ENCODE results near the gene SETBP1. TPM values are rescaled to one million over a fixed set of nuclear protein-coding genes. Genes with fewer than 3 reads are reported as not detected.

SETBP1 gene
- polyA plus RNA-seq, 6 donors from 2014 or later = 6.0 to 20.2 (median 10.0) TPM

GRCh38 chr18:44917216-44918141 lies 236.8 kb downstream of the SETBP1 start:
- DNase-seq (no peak), ATAC-seq (ENCODE audit: low read depth in 2 of 2) (no peak)
- Mint-ChIP-seq H3K4me3 (no peak overlapping the region), H3K27me3 (no peaks in the 10 kb centered on the region), H3K27ac (peak overlapping the region in 1 of 6 donors; percentile 59), H3K36me3 (peaks cover 16 to 23% of the 10 kb centered on the region in 2 donors), H3K9me3 (no peaks in the 10 kb centered on the region), H3K4me1 (peaks cover 42 to 54% (median 47%) of the 10 kb centered on the region in 3 donors)

- H3K4me1 Mint-ChIP-seq = peaks cover 42 to 54% (median 47%) of the 10 kb centered on the region in 3 donors
- H3K9me3 Mint-ChIP-seq = no peaks in the 10 kb centered on the region
- DNase-seq = no peak
- H3K4me3 Mint-ChIP-seq = no peak overlapping the region
- H3K27ac Mint-ChIP-seq = peak overlapping the region in 2 of 6 donors; percentile 40 to 59
- peaks cover 16 to 23% of the 10 kb centered on the region in 2 donors for H3K36me3 Mint-ChIP-seq
- H3K27me3 Mint-ChIP-seq = no peaks in the 10 kb centered on the region
- ATAC-seq (ENCODE audit: low read depth in 2 of 2) = no peak
Measured at GRCh38 chr18:44918142-44918476, 237.4 kb downstream of the SETBP1 start.

GRCh38 chr18:44920441-44920840 lies 239.8 kb downstream of the SETBP1 start:
- Mint-ChIP-seq H3K9me3 (no peaks in the 10 kb centered on the region), H3K4me3 (no peak overlapping the region)

GRCh38 chr18:44921974-44922373 lies 241.3 kb downstream of the SETBP1 start:
- ATAC-seq (ENCODE audit: low read depth in 2 of 2) (no peak), DNase-seq (no peak)
- peaks cover 34 to 52% (median 47%) of the 10 kb centered on the region in 3 donors for H3K4me1 Mint-ChIP-seq
- no peak overlapping the region for H3K4me3 Mint-ChIP-seq
- peaks cover 0 to 12% of the 10 kb centered on the region in 2 donors for H3K36me3 Mint-ChIP-seq
- H3K27me3 Mint-ChIP-seq = no peaks in the 10 kb centered on the region
- H3K9me3 Mint-ChIP-seq = no peaks in the 10 kb centered on the region
- no peak overlapping the region for H3K27ac Mint-ChIP-seq

More at GRCh38 chr18:44920441-44920840, 239.8 kb downstream of the SETBP1 start:
- ATAC-seq (ENCODE audit: low read depth in 2 of 2) (no peak), DNase-seq (no peak)
- H3K27me3 Mint-ChIP-seq = no peaks in the 10 kb centered on the region
- peaks cover 31 to 49% (median 48%) of the 10 kb centered on the region in 3 donors for H3K4me1 Mint-ChIP-seq
- H3K36me3 Mint-ChIP-seq = peaks cover 9 to 15% of the 10 kb centered on the region in 2 donors
- no peak overlapping the region for H3K27ac Mint-ChIP-seq

GRCh38 chr18:44922968-44923367 lies 242.3 kb downstream of the SETBP1 start:
- Mint-ChIP-seq H3K27ac (peak overlapping the region in 1 of 6 donors; percentile 33), H3K4me1 (peaks cover 33 to 45% (median 38%) of the 10 kb centered on the region in 3 donors), H3K4me3 (no peak overlapping the region), H3K9me3 (peaks cover 0 to 3% (median 0%) of the 10 kb centered on the region in 7 donors), H3K27me3 (no peaks in the 10 kb centered on the region), H3K36me3 (peaks cover 0 to 7% of the 10 kb centered on the region in 2 donors)
- no peak for ATAC-seq (ENCODE audit: low read depth in 2 of 2)
- no peak for DNase-seq

- no peaks in the 10 kb centered on the region for H3K27me3 Mint-ChIP-seq
- H3K4me1 Mint-ChIP-seq = peaks cover 35 to 40% (median 38%) of the 10 kb centered on the region in 3 donors
- peaks cover 0 to 4% of the 10 kb centered on the region in 2 donors for H3K36me3 Mint-ChIP-seq
- peak overlapping the region in 1 of 6 donors; percentile 3 for H3K27ac Mint-ChIP-seq
- H3K4me3 Mint-ChIP-seq = peak overlapping the region in 1 of 8 donors; percentile 57
- H3K9me3 Mint-ChIP-seq = peaks cover 0 to 6% (median 0%) of the 10 kb centered on the region in 7 donors
- DNase-seq (no peak), ATAC-seq (ENCODE audit: low read depth in 2 of 2) (no peak)
Measured at GRCh38 chr18:44924785-44925499, 244.3 kb downstream of the SETBP1 start.

GRCh38 chr18:44927127-44927849 lies 246.6 kb downstream of the SETBP1 start:
- no peaks in the 10 kb centered on the region for H3K27me3 Mint-ChIP-seq
- H3K9me3 Mint-ChIP-seq = peaks cover 4 to 22% (median 17%) of the 10 kb centered on the region in 7 donors
- peak overlapping the region in 3 of 6 donors; percentile 72 to 79 (median 74) for H3K27ac Mint-ChIP-seq
- no peak for ATAC-seq (ENCODE audit: low read depth in 2 of 2)
- H3K4me1 Mint-ChIP-seq = peaks cover 28 to 37% (median 34%) of the 10 kb centered on the region in 3 donors
- peak overlapping the region in 1 of 8 donors; percentile 75 for H3K4me3 Mint-ChIP-seq
- DNase-seq = no peak
- peaks cover 11 to 18% of the 10 kb centered on the region in 2 donors for H3K36me3 Mint-ChIP-seq

- ATAC-seq (ENCODE audit: low read depth in 2 of 2) = no peak
- Mint-ChIP-seq H3K27me3 (no peaks in the 10 kb centered on the region), H3K27ac (peak overlapping the region in 1 of 6 donors; percentile 44)
Measured at GRCh38 chr18:44934901-44935300, 254.2 kb downstream of the SETBP1 start.

GRCh38 chr18:44935455-44935854 lies 254.8 kb downstream of the SETBP1 start:
- ATAC-seq (ENCODE audit: low read depth in 2 of 2) (no peak), DNase-seq (no peak)
- Mint-ChIP-seq H3K9me3 (peaks cover 7 to 23% (median 16%) of the 10 kb centered on the region in 7 donors), H3K4me1 (peaks cover 43 to 58% (median 45%) of the 10 kb centered on the region in 3 donors), H3K27ac (no peak overlapping the region), H3K27me3 (no peaks in the 10 kb centered on the region), H3K4me3 (no peak overlapping the region), H3K36me3 (peaks cover 10 to 24% of the 10 kb centered on the region in 2 donors)

More at GRCh38 chr18:44934901-44935300, 254.2 kb downstream of the SETBP1 start:
- Mint-ChIP-seq H3K36me3 (peaks cover 10 to 24% of the 10 kb centered on the region in 2 donors), H3K9me3 (peaks cover 7 to 27% (median 16%) of the 10 kb centered on the region in 7 donors), H3K4me3 (no peak overlapping the region), H3K4me1 (peaks cover 38 to 53% (median 45%) of the 10 kb centered on the region in 3 donors)
- DNase-seq = no peak

GRCh38 chr18:44936485-44936884 lies 255.8 kb downstream of the SETBP1 start:
- Mint-ChIP-seq H3K36me3 (peaks cover 10 to 14% of the 10 kb centered on the region in 2 donors), H3K27ac (peak overlapping the region in 2 of 6 donors; percentile 53 to 65), H3K27me3 (no peaks in the 10 kb centered on the region), H3K9me3 (peaks cover 4 to 14% (median 11%) of the 10 kb centered on the region in 7 donors), H3K4me3 (no peak overlapping the region), H3K4me1 (peaks cover 42 to 59% (median 52%) of the 10 kb centered on the region in 3 donors)
- no peak for DNase-seq
- no peak for ATAC-seq (ENCODE audit: low read depth in 2 of 2)

- ATAC-seq (ENCODE audit: low read depth in 2 of 2) = no peak
- no peaks in the 10 kb centered on the region for H3K27me3 Mint-ChIP-seq
- peak overlapping the region in 3 of 6 donors; percentile 47 to 79 (median 78) for H3K27ac Mint-ChIP-seq
- no peak for DNase-seq
- no peaks in the 10 kb centered on the region for H3K36me3 Mint-ChIP-seq
- peak overlapping the region in 1 of 8 donors; percentile 36 for H3K4me3 Mint-ChIP-seq
- H3K4me1 Mint-ChIP-seq = peaks cover 45 to 75% (median 65%) of the 10 kb centered on the region in 3 donors
- H3K9me3 Mint-ChIP-seq = peaks cover 0 to 4% (median 1%) of the 10 kb centered on the region in 7 donors
Measured at GRCh38 chr18:44937960-44938719, 257.5 kb downstream of the SETBP1 start.

Measured in naive B cell (primary cell).